A549 (cell line): ENCODE measurements around the gene PPM1H. TPM values are rescaled to one million over a fixed set of nuclear protein-coding genes. Genes with fewer than 3 reads are reported as not detected.

Experiments used
- ATAC-seq, 2 experiments: fragments of 200-7000 bp in 1 of 2; fragments of >200 bp in 1 of 2; cut with Nextera tagmentation in 1 of 2; cut with Tn5 transposase in 1 of 2; 3 replicates each; pipeline versions ENCODE4 v1.8.0 to v1.9.1; 2018 to 2020; ENCODE audit warnings: mild to moderate bottlenecking in 1 of 2, moderate library complexity in 1 of 2
- CTCF ChIA-PET: fragments of 300-600 bp; sonication (Branson Sonifier 250); formaldehyde crosslinking; extraction: SDS; loops from one replicate; lab custom pipeline; 2021; ENCODE audit warnings: antibody characterized with exemption, inconsistent platforms; lab: Yijun Ruan, JAX
- POLR2A ChIA-PET: fragments of 350-600 bp; formaldehyde crosslinking; extraction: SDS; loops from one replicate; lab custom pipeline; 2021; ENCODE audit warnings: antibody characterized with exemption, inconsistent platforms; lab: Yijun Ruan, JAX
- DNase-seq, 2 experiments: peaks; one replicate each; pipeline versions ENCODE4 v3.0.0 to v3.0.0-alpha.2; 2011 to 2016; ENCODE audit warnings: low read depth in 1 of 2, low spot score in 1 of 2
- FAIRE-seq: peaks from 2 replicates; lab custom pipeline; 2011; peaks lifted over from hg19 to GRCh38; lab: Jason Lieb, UNC
- H3K27ac ChIP-seq, 2 experiments: fragments of >200 bp; sonication (Bioruptor Twin); formaldehyde crosslinking; 3 replicates each; pipeline ENCODE4 v1.5.1; 2016 to 2017
- H3K4me1 ChIP-seq: fragments of >200 bp; sonication (Bioruptor Twin); formaldehyde crosslinking; 3 replicates; pipeline ENCODE4 v1.6.1; 2016
- H3K4me2 ChIP-seq: fragments of >200 bp; sonication (Bioruptor Twin); formaldehyde crosslinking; 3 replicates; pipeline ENCODE4 v1.6.1; 2016
- H3K4me3 ChIP-seq: fragments of >200 bp; sonication (Bioruptor Twin); formaldehyde crosslinking; 3 replicates; pipeline ENCODE4 v1.5.1; 2016
- H3K9me3 ChIP-seq: fragments of >200 bp; sonication (Bioruptor Twin); formaldehyde crosslinking; 3 replicates; pipeline ENCODE4 v1.6.1; 2016
- BHLHE40 ChIP-seq: IDR thresholded peaks from 2 replicates; pipeline ENCODE4 v1.6.1; 2012; ENCODE audit warnings: low read depth, low read length, inconsistent platforms
- CEBPB ChIP-seq, 2 experiments: fragments of >200 bp in 1 of 2; sonication (Bioruptor Twin) in 1 of 2; formaldehyde crosslinking in 1 of 2; IDR thresholded peaks; 2 replicates each; pipeline ENCODE4 v1.6.1; 2012 to 2016
- CHD2 ChIP-seq: fragments of 150-350 bp; IDR thresholded peaks from 2 replicates; pipeline ENCODE4 v1.6.1; 2014; ENCODE audit warnings: low read length; ENCODE audit not compliant: partially characterized antibody
- EHF ChIP-seq: fragments of 250-450 bp; sonication (Bioruptor Pico); IDR thresholded peaks from 2 replicates; pipeline ENCODE4 v1.5.0; 2020; ENCODE audit warnings: mild to moderate bottlenecking
- ESRRA ChIP-seq: fragments of 150-350 bp; IDR thresholded peaks from 2 replicates; pipeline ENCODE4 v1.6.1; 2014; ENCODE audit warnings: mild to moderate bottlenecking, low read length, borderline replicate concordance
- FOSB ChIP-seq: fragments of 250-450 bp; sonication (Bioruptor Pico); IDR thresholded peaks from 2 replicates; pipeline ENCODE4 v1.5.0; 2020; ENCODE audit warnings: mild to moderate bottlenecking, moderate library complexity
- FOSL2 ChIP-seq, 2 experiments: fragments of 450-650 bp in 1 of 2; fragments of >200 bp in 1 of 2; sonication (Bioruptor Twin) in 1 of 2; formaldehyde crosslinking; IDR thresholded peaks; 2 replicates each; pipeline versions ENCODE4 v1.5.0 to v1.6.1; 2016 to 2020; ENCODE audit warnings: mild to moderate bottlenecking in 1 of 2, moderate library complexity in 1 of 2
- GATA3 ChIP-seq: IDR thresholded peaks from 2 replicates; pipeline ENCODE4 v1.6.1; 2012; ENCODE audit warnings: borderline replicate concordance
- HDAC2 ChIP-seq: fragments of 200-600 bp; sonication (generic); IDR thresholded peaks from 2 replicates; pipeline ENCODE4 v1.6.1; 2016
- HOXB13 ChIP-seq: fragments of 250-450 bp; sonication (Bioruptor Pico); IDR thresholded peaks from 2 replicates; pipeline ENCODE4 v1.5.0; 2020; ENCODE audit warnings: low read depth, mild to moderate bottlenecking, moderate library complexity
- JUN ChIP-seq, 2 experiments: fragments of >200 bp; sonication (Bioruptor Twin); formaldehyde crosslinking; IDR thresholded peaks; 2 replicates in 1 of 2; 3 replicates in 1 of 2; pipeline ENCODE4 v1.6.1; 2016 to 2017
- JUNB ChIP-seq: fragments of >200 bp; sonication (Bioruptor Twin); formaldehyde crosslinking; IDR thresholded peaks from 2 replicates; pipeline ENCODE4 v1.6.1; 2016
- MAZ ChIP-seq: fragments of 150-350 bp; IDR thresholded peaks from 2 replicates; pipeline ENCODE4 v1.6.1; 2014; ENCODE audit warnings: antibody characterized with exemption, low read depth, low read length, borderline replicate concordance
- NFE2L2 ChIP-seq: fragments of 150-350 bp; conservative IDR thresholded peaks from 2 replicates; pipeline ENCODE4 v1.6.1; 2014; ENCODE audit warnings: low read length
- NPAS2 ChIP-seq: fragments of 250-450 bp; sonication (Bioruptor Pico); IDR thresholded peaks from 2 replicates; pipeline ENCODE4 v1.8.0; 2022; ENCODE audit warnings: mild to moderate bottlenecking, moderate library complexity, borderline replicate concordance
- NR3C1 ChIP-seq: fragments of >200 bp; sonication (Bioruptor Twin); formaldehyde crosslinking; IDR thresholded peaks from 3 replicates; pipeline ENCODE4 v1.6.1; 2017
- PHF8 ChIP-seq: fragments of 200-600 bp; sonication (generic); IDR thresholded peaks from 2 replicates; pipeline ENCODE4 v1.6.1; 2016; ENCODE audit warnings: low read depth, mild to moderate bottlenecking, antibody characterized with exemption, moderate library complexity, borderline replicate concordance
- POLR2A ChIP-seq: IDR thresholded peaks from 2 replicates; pipeline ENCODE4 v1.6.1; 2012; ENCODE audit warnings: mild to moderate bottlenecking, low read length
- RFX5 ChIP-seq: fragments of 450-650 bp; IDR thresholded peaks from 2 replicates; pipeline ENCODE4 v1.7.1; 2014; ENCODE audit warnings: antibody characterized with exemption, mild to moderate bottlenecking, moderate library complexity
- TFCP2L1 ChIP-seq: fragments of 250-450 bp; sonication (Bioruptor Pico); IDR thresholded peaks from 2 replicates; pipeline ENCODE4 v1.5.0; 2021; ENCODE audit warnings: mild to moderate bottlenecking
- TP53 ChIP-seq: fragments of 250-450 bp; sonication (Bioruptor Pico); IDR thresholded peaks from 2 replicates; pipeline ENCODE4 v1.5.0; 2021; ENCODE audit warnings: mild to moderate bottlenecking, moderate library complexity
- ZC3H11A ChIP-seq: fragments of 450-650 bp; IDR thresholded peaks from 2 replicates; pipeline ENCODE4 v1.6.1; 2014; ENCODE audit warnings: antibody characterized with exemption, mild to moderate bottlenecking
- ZFP36 ChIP-seq: fragments of 450-650 bp; IDR thresholded peaks from 2 replicates; pipeline ENCODE4 v1.6.1; 2014; ENCODE audit warnings: borderline replicate concordance; ENCODE audit not compliant: partially characterized antibody
- ZNF302 ChIP-seq: fragments of 250-450 bp; sonication (Bioruptor Pico); IDR thresholded peaks from 2 replicates; pipeline ENCODE4 v1.9.0; 2021; ENCODE audit warnings: inconsistent platforms, mild to moderate bottlenecking, moderate library complexity
- WGBS: methylation state at CpG from one replicate; pipeline ENCODE4 v1.1.6; 2017; ENCODE audit errors: missing lambda C conversion rate; 5-methylcytosine and 5-hydroxymethylcytosine counted together
- polyA plus RNA-seq, 4 experiments: library from polyadenylated mRNA; depleted of rRNA in 3 of 4; stranded (reverse); fragments of >200 nt; fragmentation: RNase III in 1 of 4; extraction: RNeasy Plus Mini Kit Qiagen cat#74134 plus additional on column Dnase treatment in 1 of 4; gene quantifications; 2 replicates in 3 of 4; 3 replicates in 1 of 4; pipeline ENCODE4 v1.2.3, GENCODE V29; 2011 to 2017
- TF ChIP-seq, protein P1 (sequence below): IDR thresholded peaks from 2 replicates; pipeline ENCODE4 v1.6.1; 2012
- TF ChIP-seq, protein P2 (sequence below): fragments of 150-350 bp; IDR thresholded peaks from 2 replicates; pipeline ENCODE4 v1.6.1; 2014; ENCODE audit warnings: low read depth, mild to moderate bottlenecking, low read length
- TF ChIP-seq, protein P3 (sequence below): fragments of >200 bp; sonication (Bioruptor Twin); formaldehyde crosslinking; IDR thresholded peaks from 2 replicates; pipeline ENCODE4 v1.6.1; 2016
- TF ChIP-seq, protein P4 (sequence below): fragments of 450-650 bp; IDR thresholded peaks from 2 replicates; pipeline ENCODE4 v1.6.1; 2014; ENCODE audit warnings: antibody characterized with exemption
- TF ChIP-seq, protein P5 (sequence below): fragments of >200 bp; sonication (Bioruptor Twin); formaldehyde crosslinking; IDR thresholded peaks from 3 replicates; pipeline ENCODE4 v1.6.1; 2016

The PPM1H gene
- polyA plus RNA-seq, 2 of the 4 experiments (the other 2 are of a cell fraction), result 7.8 TPM

DNA sequence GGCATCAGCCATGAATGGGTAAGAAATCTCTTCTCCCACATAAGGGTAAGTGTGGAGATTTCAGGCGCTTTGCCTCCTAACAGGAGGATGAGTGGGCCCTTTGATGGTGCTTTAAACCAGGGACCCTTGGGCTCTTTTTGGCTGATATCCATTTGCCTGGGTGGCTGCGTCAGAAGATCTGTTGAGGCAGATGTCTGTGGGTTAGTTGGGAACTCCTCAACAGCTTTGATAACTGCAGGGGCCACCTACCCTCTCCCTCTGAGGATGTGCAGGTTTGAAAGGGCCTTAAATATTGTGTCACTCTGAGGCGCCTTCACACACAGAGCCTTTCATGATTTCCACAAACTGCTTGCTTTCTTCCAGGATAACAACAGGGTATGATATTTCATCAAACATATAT lies 210.7 kb downstream of the PPM1H start:
- DNase-seq (no peak), FAIRE-seq (no peak), ATAC-seq (peak in 1 of 2 experiments; percentile 8; a peak in 3 of 6 replicates)
- TF ChIP-seq NPAS2 (no peak), NR3C1 (no peak), TFCP2L1 (CRISPR knock-in tag) (no peak), FOSB (CRISPR knock-in tag) (0 out of 2 replicates have a peak, but pooled peaks have one; percentile 49), ESRRA (no peak), JUNB (no peak), MAZ (no peak), HOXB13 (CRISPR knock-in tag) (peak; percentile 65; the same call in 1 of the 2 replicates), POLR2A (no peak), RFX5 (no peak), HDAC2 (no peak), PHF8 (no peak), GATA3 (no peak), JUN (IDR thresholded peaks at IDR 0.05) (no peak), CEBPB (IDR thresholded peaks at IDR 0.05) (no peak), BHLHE40 (no peak), EHF (CRISPR knock-in tag) (peak; percentile 27; the same call in 1 of the 2 replicates), ZNF302 (CRISPR knock-in tag) (peak; percentile 74; the same call in 1 of the 2 replicates), ZFP36 (no peak), TP53 (no peak), FOSL2 (IDR thresholded peaks at IDR 0.05) (no peak), FOSL2 (CRISPR knock-in tag; IDR thresholded peaks at IDR 0.05) (no peak), ZC3H11A (no peak), CHD2 (no peak), NFE2L2 (no peak)
- TF ChIP-seq, protein P1, sequence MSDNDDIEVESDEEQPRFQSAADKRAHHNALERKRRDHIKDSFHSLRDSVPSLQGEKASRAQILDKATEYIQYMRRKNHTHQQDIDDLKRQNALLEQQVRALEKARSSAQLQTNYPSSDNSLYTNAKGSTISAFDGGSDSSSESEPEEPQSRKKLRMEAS, result no peak
- TF ChIP-seq, protein P2, sequence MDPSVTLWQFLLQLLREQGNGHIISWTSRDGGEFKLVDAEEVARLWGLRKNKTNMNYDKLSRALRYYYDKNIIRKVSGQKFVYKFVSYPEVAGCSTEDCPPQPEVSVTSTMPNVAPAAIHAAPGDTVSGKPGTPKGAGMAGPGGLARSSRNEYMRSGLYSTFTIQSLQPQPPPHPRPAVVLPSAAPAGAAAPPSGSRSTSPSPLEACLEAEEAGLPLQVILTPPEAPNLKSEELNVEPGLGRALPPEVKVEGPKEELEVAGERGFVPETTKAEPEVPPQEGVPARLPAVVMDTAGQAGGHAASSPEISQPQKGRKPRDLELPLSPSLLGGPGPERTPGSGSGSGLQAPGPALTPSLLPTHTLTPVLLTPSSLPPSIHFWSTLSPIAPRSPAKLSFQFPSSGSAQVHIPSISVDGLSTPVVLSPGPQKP, result no peak
- TF ChIP-seq, protein P3, sequence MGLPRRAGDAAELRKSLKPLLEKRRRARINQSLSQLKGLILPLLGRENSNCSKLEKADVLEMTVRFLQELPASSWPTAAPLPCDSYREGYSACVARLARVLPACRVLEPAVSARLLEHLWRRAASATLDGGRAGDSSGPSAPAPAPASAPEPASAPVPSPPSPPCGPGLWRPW, result no peak
- H3K4me3 ChIP-seq, result no peak overlapping the region
- peak overlapping the region; percentile 94 to 98 for H3K27ac ChIP-seq
- ChIA-PET POLR2A (interaction anchor here (0.8 to 2.3 kb wide), 5 partner anchors 9 to 121 kb away, joined by 3 to 18 read pairs (median 4); no protein-coding TSS in a partner anchor), CTCF (interaction anchor here (1.0 to 1.7 kb wide), 2 partner anchors 70 to 142 kb away, joined by 3 to 6 read pairs; no protein-coding TSS in a partner anchor)
- peaks cover 90% of the 10 kb centered on the region for H3K4me1 ChIP-seq
- peak overlapping the region; percentile 61 for H3K4me2 ChIP-seq
- 69% methylated on average over 3 of the region's 3 CpGs for WGBS
- no peaks in the 10 kb centered on the region for H3K9me3 ChIP-seq

DNA sequence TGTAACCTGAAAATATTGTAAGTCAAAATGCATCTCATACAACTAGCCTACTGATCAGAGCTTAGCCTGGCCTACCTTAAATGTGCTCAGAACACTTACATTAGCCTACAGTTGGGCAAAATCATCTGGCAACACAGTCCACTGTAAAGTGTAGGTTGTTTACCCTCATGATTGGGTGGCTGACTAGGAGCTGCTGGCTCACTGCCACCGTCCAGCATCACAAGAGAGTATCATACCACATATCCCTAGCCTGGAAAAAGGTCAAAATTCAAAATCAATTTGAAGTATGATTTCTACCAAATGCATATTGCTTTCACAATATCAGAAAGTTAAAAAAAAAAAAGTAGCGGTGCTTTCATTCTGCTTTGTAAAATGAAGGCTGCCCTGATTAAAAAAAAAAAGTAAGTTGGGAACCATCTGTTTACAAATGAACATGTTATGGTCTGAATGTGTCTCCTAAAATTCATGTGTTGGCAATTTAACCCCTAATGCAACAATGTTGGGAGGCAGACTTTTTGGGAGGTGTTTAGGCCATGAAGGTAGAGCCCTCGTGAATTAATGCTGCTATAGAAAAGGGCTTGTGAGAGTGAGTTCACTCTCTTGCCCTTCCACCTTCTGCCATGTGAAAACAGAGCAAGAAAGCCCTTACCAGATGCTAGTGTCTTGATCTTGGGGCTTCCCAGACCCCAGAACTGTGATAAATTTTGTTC lies 211.8 kb downstream of the PPM1H start:
- ATAC-seq (no peak), DNase-seq (no peak), FAIRE-seq (no peak)
- TF ChIP-seq, protein P4, sequence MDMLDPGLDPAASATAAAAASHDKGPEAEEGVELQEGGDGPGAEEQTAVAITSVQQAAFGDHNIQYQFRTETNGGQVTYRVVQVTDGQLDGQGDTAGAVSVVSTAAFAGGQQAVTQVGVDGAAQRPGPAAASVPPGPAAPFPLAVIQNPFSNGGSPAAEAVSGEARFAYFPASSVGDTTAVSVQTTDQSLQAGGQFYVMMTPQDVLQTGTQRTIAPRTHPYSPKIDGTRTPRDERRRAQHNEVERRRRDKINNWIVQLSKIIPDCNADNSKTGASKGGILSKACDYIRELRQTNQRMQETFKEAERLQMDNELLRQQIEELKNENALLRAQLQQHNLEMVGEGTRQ, result no peak
- no peak for TF ChIP-seq TFCP2L1 (CRISPR knock-in tag)
- TF ChIP-seq, protein P5, sequence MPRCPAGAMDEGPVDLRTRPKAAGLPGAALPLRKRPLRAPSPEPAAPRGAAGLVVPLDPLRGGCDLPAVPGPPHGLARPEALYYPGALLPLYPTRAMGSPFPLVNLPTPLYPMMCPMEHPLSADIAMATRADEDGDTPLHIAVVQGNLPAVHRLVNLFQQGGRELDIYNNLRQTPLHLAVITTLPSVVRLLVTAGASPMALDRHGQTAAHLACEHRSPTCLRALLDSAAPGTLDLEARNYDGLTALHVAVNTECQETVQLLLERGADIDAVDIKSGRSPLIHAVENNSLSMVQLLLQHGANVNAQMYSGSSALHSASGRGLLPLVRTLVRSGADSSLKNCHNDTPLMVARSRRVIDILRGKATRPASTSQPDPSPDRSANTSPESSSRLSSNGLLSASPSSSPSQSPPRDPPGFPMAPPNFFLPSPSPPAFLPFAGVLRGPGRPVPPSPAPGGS, result no peak
- TF ChIP-seq HOXB13 (CRISPR knock-in tag), result 0 out of 2 replicates have a peak, but pooled peaks have one; percentile 16
- no peak for TF ChIP-seq ZC3H11A
- Histone ChIP-seq H3K4me2 (peak overlapping the region; percentile 36; the same call in 2 of the 3 replicates), H3K4me1 (peaks cover 90% of the 10 kb centered on the region), H3K4me3 (no peak overlapping the region), H3K27ac (peak overlapping the region; percentile 94 to 98), H3K9me3 (no peaks in the 10 kb centered on the region)
- CTCF ChIA-PET, result no interaction called here
- POLR2A ChIA-PET, result interaction anchor here (2.3 kb wide), 1 partner anchor 120 kb away, joined by 18 read pairs; no protein-coding TSS in a partner anchor
- 70% methylated on average over 3 of the region's 3 CpGs for WGBS
